K562 (cell line): Measurements from ENCODE around the gene OR5K1.

Experiments used
- CBX5 ChIP-seq: IDR thresholded peaks from 2 replicates; pipeline ENCODE4 v1.6.1; 2014; ENCODE audit warnings: low read depth, borderline replicate concordance
- CREB1 ChIP-seq, 2 experiments: sonication (generic) in 1 of 2; formaldehyde crosslinking in 1 of 2; IDR thresholded peaks; 2 replicates each; pipeline versions ENCODE4 v1.6.1 to v1.8.0; 2012 to 2022; ENCODE audit warnings: inconsistent platforms in 1 of 2, mild to moderate bottlenecking in 1 of 2, missing genetic modification reagents in 1 of 2, moderate library complexity in 1 of 2
- CTCF ChIP-seq, 3 experiments: IDR thresholded peaks in 2 of 3; conservative IDR thresholded peaks in 1 of 3; 2 replicates each; pipeline ENCODE4 v1.5.1; 2011 to 2012; ENCODE audit warnings: low read length in 3 of 3, mild to moderate bottlenecking in 3 of 3, control low read depth in 2 of 3, improper control_type of control experiment in 1 of 3, inconsistent platforms in 1 of 3, low read depth in 1 of 3, mixed read lengths in 1 of 3, moderate library complexity in 1 of 3; ENCODE audit not compliant: insufficient read depth in 2 of 3
- EP300 ChIP-seq: IDR thresholded peaks from 2 replicates; pipeline ENCODE4 v1.6.1; 2012; ENCODE audit warnings: low read length, improper control_type of control experiment
- MXI1 ChIP-seq: IDR thresholded peaks from 2 replicates; pipeline ENCODE4 v1.6.1; 2011; ENCODE audit warnings: low read depth, mild to moderate bottlenecking, improper control_type of control experiment, low read length
- POLR2A ChIP-seq: fragments of 450-650 bp; conservative IDR thresholded peaks from 2 replicates; pipeline ENCODE4 v1.6.1; 2016
- SMARCA4 ChIP-seq: fragments of 450-650 bp; IDR thresholded peaks from 2 replicates; pipeline ENCODE4 v1.6.1; 2016
- YY1 ChIP-seq, 3 experiments: IDR thresholded peaks; 2 replicates each; pipeline ENCODE4 v1.6.1; 2011; ENCODE audit warnings: low read length in 2 of 3, mild to moderate bottlenecking in 2 of 3, moderate library complexity in 2 of 3, borderline replicate concordance in 1 of 3, control low read depth in 1 of 3, low read depth in 1 of 3; ENCODE audit not compliant: insufficient read depth in 3 of 3, insufficient replicate concordance in 2 of 3, control insufficient read depth in 1 of 3, insufficient read length in 1 of 3; ENCODE audit errors: extremely low read depth in 1 of 3
- TF ChIP-seq, protein P1 (sequence below), 2 experiments: fragments of 450-650 bp; IDR thresholded peaks; 2 replicates each; pipeline ENCODE4 v1.6.1; 2016; ENCODE audit warnings: mild to moderate bottlenecking in 2 of 2, borderline replicate concordance in 1 of 2, low read depth in 1 of 2, moderate library complexity in 1 of 2

DNA sequence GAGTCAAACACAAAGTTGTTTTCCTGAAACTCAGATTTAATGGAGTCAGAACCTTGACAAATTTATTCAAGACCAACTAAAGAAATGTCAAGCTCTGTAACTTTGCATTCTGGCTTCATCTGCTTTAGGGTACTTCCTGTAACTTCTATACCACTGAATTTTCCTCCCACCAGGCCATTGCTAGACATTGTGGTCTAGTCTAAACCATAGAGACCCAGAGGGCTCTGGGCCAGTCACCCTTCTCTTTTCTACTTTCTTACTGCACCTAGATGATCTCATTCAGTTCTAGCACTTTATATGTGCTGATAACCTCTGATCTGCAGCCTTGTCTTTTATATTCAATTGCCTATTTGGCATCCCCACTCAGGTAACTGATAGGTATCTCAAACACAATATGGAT lies 2.8 kb upstream of the OR5K1 start:
- TF ChIP-seq EP300: no peak
- no peak for TF ChIP-seq POLR2A
- no peak for TF ChIP-seq CBX5
- TF ChIP-seq MXI1: no peak
- TF ChIP-seq CTCF (IDR thresholded peaks at IDR 0.05 in 2 of 3, conservative IDR thresholded peaks at IDR 0.05 in 1 of 3; ENCODE audit: insufficient read depth in 2 of 3, low read depth in 1 of 3, low read length in 3 of 3): no peak
- TF ChIP-seq, protein P1, sequence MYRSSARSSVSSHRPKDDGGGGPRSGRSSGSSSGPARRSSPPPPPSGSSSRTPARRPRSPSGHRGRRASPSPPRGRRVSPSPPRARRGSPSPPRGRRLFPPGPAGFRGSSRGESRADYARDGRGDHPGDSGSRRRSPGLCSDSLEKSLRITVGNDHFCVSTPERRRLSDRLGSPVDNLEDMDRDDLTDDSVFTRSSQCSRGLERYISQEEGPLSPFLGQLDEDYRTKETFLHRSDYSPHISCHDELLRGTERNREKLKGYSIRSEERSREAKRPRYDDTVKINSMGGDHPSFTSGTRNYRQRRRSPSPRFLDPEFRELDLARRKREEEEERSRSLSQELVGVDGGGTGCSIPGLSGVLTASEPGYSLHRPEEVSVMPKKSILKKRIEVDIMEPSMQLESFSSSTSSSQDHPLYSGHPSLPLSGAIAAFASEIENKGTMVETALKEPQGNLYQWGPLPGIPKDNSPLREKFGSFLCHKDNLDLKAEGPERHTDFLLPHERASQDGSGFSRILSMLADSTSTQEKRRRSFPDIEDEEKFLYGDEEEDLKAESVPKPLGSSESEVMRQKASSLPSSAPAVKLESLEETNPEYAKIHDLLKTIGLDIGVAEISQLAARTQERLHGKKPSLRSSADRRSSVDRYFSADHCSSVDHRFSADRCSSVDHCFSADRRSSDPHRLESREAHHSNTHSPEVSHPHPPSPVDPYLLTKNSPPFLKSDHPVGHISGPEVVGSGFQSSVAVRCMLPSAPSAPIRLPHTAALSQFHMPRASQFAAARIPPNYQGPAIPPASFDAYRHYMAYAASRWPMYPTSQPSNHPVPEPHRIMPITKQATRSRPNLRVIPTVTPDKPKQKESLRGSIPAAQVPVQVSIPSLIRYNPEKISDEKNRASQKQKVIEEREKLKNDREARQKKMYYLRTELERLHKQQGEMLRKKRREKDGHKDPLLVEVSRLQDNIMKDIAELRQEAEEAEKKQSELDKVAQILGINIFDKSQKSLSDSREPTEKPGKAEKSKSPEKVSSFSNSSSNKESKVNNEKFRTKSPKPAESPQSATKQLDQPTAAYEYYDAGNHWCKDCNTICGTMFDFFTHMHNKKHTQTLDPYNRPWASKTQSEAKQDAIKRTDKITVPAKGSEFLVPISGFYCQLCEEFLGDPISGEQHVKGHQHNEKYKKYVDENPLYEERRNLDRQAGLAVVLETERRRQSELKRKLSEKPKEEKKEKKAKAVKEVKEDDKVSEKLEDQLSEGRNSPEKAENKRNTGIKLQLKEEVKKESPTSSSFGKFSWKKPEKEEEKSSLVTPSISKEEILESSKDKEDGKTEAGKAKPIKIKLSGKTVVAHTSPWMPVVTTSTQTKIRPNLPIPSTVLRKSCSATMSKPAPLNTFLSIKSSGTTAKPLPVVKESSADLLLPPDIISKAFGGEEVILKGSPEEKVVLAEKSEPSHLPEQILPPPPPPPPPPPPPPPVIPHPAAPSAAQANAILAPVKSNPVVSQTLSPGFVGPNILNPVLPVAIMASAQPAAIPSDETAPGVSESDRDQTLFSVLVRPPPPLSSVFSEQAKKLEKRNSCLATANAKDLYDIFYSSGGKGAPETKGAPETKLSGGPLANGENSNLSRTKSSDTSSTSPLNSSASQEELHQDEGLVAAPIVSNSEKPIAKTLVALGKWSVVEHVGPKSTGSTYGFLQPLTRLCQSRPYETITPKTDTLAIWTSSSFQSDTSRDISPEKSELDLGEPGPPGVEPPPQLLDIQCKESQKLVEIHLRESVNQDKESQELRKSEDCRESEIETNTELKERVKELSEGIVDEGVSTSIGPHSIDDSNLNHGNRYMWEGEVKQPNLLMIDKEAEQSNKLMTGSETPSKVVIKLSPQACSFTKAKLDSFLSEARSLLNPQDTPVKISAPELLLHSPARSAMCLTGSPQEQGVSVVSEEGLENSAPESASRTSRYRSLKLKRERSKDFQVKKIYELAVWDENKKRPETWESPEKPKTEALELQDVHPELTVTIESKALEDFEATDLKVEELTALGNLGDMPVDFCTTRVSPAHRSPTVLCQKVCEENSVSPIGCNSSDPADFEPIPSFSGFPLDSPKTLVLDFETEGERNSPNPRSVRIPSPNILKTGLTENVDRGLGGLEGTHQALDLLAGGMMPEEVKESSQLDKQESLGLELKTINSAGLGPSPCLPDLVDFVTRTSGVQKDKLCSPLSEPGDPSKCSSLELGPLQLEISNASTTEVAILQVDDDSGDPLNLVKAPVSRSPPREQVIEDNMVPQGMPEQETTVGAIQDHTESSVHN (IDR thresholded peaks at IDR 0.05; ENCODE audit: borderline replicate concordance in 1 of 2, low read depth in 1 of 2): no peak
- TF ChIP-seq SMARCA4: no peak
- no peak for TF ChIP-seq CREB1 (IDR thresholded peaks at IDR 0.05)
- no peak for TF ChIP-seq CREB1 (CRISPR knock-in tag; IDR thresholded peaks at IDR 0.05)
- TF ChIP-seq YY1 (IDR thresholded peaks at IDR 0.05; ENCODE audit: borderline replicate concordance in 1 of 3, control insufficient read depth in 1 of 3, extremely low read depth in 1 of 3, insufficient read depth in 3 of 3, insufficient read length in 1 of 3, insufficient replicate concordance in 2 of 3, low read depth in 1 of 3, low read length in 2 of 3): no peak
